Measurements from ENCODE around the gene SORCS2. TPM values are rescaled to one million over a fixed set of nuclear protein-coding genes. Genes with fewer than 3 reads are reported as not detected.

Gene SORCS2
- total RNA-seq, 1 experiment from 2014 or later: 0.15 TPM

GRCh38 chr4:7476820-7477219 lies 284.5 kb downstream of the SORCS2 start:
- Histone ChIP-seq H3K4me3 (ENCODE audit: low read depth in 2 of 2, low read length in 2 of 2) (no peak overlapping the region), H3K9me3 (ENCODE audit: control insufficient read depth, insufficient read depth, low read depth, low read length) (no peaks in the 10 kb centered on the region), H3K36me3 (ENCODE audit: control insufficient read depth, insufficient read depth, low read length) (no peaks in the 10 kb centered on the region), H3K27me3 (ENCODE audit: control insufficient read depth, insufficient read depth, low read length) (no peaks in the 10 kb centered on the region), H3K4me1 (ENCODE audit: control insufficient read depth, insufficient read depth, low read length) (no peaks in the 10 kb centered on the region), H3K27ac (ENCODE audit: low read length) (no peak overlapping the region)
- no peak for TF ChIP-seq CTCF (IDR thresholded peaks at IDR 0.05)
- TF ChIP-seq TCF7L2 (IDR thresholded peaks at IDR 0.05; ENCODE audit: low read depth, low read length): no peak
- no peak for TF ChIP-seq SIN3A (IDR thresholded peaks at IDR 0.05; ENCODE audit: borderline replicate concordance, insufficient read depth, low read depth, low read length)
- TF ChIP-seq POLR2AphosphoS5 (IDR thresholded peaks at IDR 0.05; ENCODE audit: low read depth, low read length): no peak
- TF ChIP-seq REST (IDR thresholded peaks at IDR 0.05; ENCODE audit: insufficient read depth in 1 of 2, low read depth in 2 of 2, low read length in 1 of 2): no peak
- ATAC-seq (no peak), DNase-seq (ENCODE audit: low read depth, low spot score) (no peak)
- BruUV-seq (replicated peaks): no TSS peak
- intact Hi-C loops (cut with micrococcal nuclease; ENCODE audit: unreplicated experiment): no loop called here
- in situ Hi-C loops (cut with HindIII; ENCODE audit: low pct_unique_long_range_greater_than_20kb, low sequenced_read_pairs): no loop called here
- ChIA-PET POLR2A (no interaction called here), CTCF (no interaction called here)

- in situ Hi-C loops (cut with HindIII; ENCODE audit: low pct_unique_long_range_greater_than_20kb, low sequenced_read_pairs): no loop called here
- no peak for TF ChIP-seq REST (IDR thresholded peaks at IDR 0.05; ENCODE audit: insufficient read depth in 1 of 2, low read depth in 2 of 2, low read length in 1 of 2)
- no peaks in the 10 kb centered on the region for H3K9me3 ChIP-seq (ENCODE audit: control insufficient read depth, insufficient read depth, low read depth, low read length)
- ChIA-PET POLR2A (no interaction called here), CTCF (no interaction called here)
- BruUV-seq (replicated peaks): no TSS peak
- no peak overlapping the region for H3K4me3 ChIP-seq (ENCODE audit: low read depth in 2 of 2, low read length in 2 of 2)
- intact Hi-C loops (cut with micrococcal nuclease; ENCODE audit: unreplicated experiment): no loop called here
- DNase-seq (ENCODE audit: low read depth, low spot score): no peak
- ATAC-seq: no peak
- H3K27ac ChIP-seq (ENCODE audit: low read length): no peak overlapping the region
- no peaks in the 10 kb centered on the region for H3K36me3 ChIP-seq (ENCODE audit: control insufficient read depth, insufficient read depth, low read length)
- H3K4me1 ChIP-seq (ENCODE audit: control insufficient read depth, insufficient read depth, low read length): no peaks in the 10 kb centered on the region
- no peaks in the 10 kb centered on the region for H3K27me3 ChIP-seq (ENCODE audit: control insufficient read depth, insufficient read depth, low read length)
Observed at GRCh38 chr4:7477695-7478094, 285.4 kb downstream of the SORCS2 start.

Measured in Panc1 (cell line).